Colonic mucosa (tissue), 4 donors: Measurements from ENCODE around the gene GATB. TPM values are rescaled to one million over a fixed set of nuclear protein-coding genes. Genes with fewer than 3 reads are reported as not detected.

Source experiments
- DNase-seq: peaks from one replicate; pipeline ENCODE4 v3.0.0-alpha.2; 2020
- H3K27ac ChIP-seq: fragments of 200-600 bp; one replicate; pipeline ENCODE4 v1.8.0; 2021
- H3K27me3 ChIP-seq: fragments of 200-600 bp; one replicate; pipeline ENCODE4 v1.8.0; 2021
- H3K36me3 ChIP-seq: fragments of 200-600 bp; one replicate; pipeline ENCODE4 v1.8.0; 2021
- H3K4me1 ChIP-seq: fragments of 200-600 bp; one replicate; pipeline ENCODE4 v1.8.0; 2021; ENCODE audit warnings: mild to moderate bottlenecking
- H3K4me3 ChIP-seq: fragments of 200-600 bp; one replicate; pipeline ENCODE4 v1.8.0; 2021
- H3K9ac ChIP-seq, 2 donors: one replicate each; pipeline ENCODE4 v1.7.0; 2013; ENCODE audit warnings: control low read depth in 2 of 2, low read depth in 2 of 2, low read length in 2 of 2
- H3K9me3 ChIP-seq: fragments of 200-600 bp; one replicate; pipeline ENCODE4 v1.8.0; 2021
- intact Hi-C: fragments of 100-400 bp; cut with DNase I; formaldehyde crosslinking; loops from one replicate; pipeline ENCODE4 v1.14.1; 2022
- total RNA-seq, 2 donors: library from RNA; stranded (reverse); fragmentation: NEBNext Ultra II Directional in 1 of 2; extraction: Animal tissue kit (Norgen Biotek cat#: 25700) in 1 of 2; gene quantifications; one replicate each; pipeline ENCODE4 v1.2.1, GENCODE V29; 2021
- TF ChIP-seq, protein P1 (sequence below): fragments of 200-600 bp; IDR thresholded peaks from one replicate; pipeline ENCODE4 v1.8.0; 2022; ENCODE audit warnings: antibody characterized with exemption, mild to moderate bottlenecking
- donor health status: healthy.
- donor health status: DM: no; HTN: no; CAD: no.
- donor health status: DM: no; HTN: no; CAD: no.

GATB gene
- total RNA-seq, 2 donors from 2014 or later = 20.9 to 22.9 TPM

DNA sequence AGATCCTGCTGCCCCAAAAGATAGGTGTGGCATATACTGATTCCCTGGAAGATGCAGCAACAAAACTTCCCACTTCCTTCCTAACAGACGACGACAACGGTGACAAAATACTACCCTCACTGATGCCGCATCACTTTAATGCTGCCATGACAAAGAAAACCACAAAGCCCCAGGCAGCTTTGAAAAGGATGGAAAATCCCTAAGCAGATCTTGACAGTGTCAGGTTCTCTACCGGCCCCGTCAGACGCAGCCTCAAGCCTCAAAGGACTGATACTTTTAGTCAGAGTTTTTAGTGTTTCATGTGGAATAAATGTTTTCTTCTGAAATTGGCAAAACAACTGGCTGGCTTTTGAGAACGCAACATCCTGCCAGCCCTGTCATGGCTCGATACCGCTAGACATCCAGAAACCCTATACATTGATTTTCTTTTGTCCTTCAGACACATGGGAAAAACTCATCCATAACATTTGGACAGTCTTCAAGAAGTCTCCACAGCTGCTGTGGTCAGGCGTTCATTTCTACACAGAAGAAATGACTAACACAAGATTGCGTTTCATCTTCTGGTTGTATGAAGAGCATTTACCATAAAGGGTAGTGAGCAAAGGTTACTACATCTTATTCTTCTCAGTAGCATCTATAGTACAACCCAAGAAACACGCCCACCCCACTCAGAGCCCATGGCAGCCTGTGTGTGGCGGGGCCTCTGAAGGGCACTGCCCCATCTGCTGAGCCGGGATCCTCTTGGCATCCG lies 60.1 kb downstream of the GATB start:
- intact Hi-C loops = no loop called here
- H3K36me3 ChIP-seq = no peaks in the 10 kb centered on the region

DNA sequence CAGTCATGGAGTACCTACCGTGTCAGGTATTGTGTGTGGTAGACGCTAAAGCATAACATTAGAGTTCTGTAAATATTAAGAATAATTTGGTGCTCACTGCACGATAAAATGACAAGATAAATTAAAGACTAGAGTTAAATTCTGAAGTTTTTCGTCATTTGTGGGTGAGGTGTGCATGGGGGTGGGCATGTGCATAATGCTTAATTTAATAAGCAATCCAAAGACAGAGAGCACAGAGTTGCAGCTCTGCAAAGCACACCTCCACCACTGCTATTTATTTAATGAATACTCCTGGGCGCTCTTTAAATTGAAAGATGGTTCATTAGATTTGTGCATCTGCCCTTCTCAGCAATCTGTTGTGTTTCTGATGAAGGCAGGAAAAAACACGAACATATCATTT lies 62.6 kb downstream of the GATB start:
- Histone ChIP-seq H3K4me1 (no peaks in the 10 kb centered on the region), H3K9ac (no peak overlapping the region), H3K9me3 (no peaks in the 10 kb centered on the region), H3K27me3 (no peaks in the 10 kb centered on the region), H3K4me3 (no peak overlapping the region), H3K27ac (no peak overlapping the region), H3K36me3 (no peaks in the 10 kb centered on the region)
- TF ChIP-seq, protein P1, sequence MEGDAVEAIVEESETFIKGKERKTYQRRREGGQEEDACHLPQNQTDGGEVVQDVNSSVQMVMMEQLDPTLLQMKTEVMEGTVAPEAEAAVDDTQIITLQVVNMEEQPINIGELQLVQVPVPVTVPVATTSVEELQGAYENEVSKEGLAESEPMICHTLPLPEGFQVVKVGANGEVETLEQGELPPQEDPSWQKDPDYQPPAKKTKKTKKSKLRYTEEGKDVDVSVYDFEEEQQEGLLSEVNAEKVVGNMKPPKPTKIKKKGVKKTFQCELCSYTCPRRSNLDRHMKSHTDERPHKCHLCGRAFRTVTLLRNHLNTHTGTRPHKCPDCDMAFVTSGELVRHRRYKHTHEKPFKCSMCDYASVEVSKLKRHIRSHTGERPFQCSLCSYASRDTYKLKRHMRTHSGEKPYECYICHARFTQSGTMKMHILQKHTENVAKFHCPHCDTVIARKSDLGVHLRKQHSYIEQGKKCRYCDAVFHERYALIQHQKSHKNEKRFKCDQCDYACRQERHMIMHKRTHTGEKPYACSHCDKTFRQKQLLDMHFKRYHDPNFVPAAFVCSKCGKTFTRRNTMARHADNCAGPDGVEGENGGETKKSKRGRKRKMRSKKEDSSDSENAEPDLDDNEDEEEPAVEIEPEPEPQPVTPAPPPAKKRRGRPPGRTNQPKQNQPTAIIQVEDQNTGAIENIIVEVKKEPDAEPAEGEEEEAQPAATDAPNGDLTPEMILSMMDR = no peak
- intact Hi-C loops = no loop called here
- DNase-seq = no peak

More for the DNA sequence above, 60.1 kb downstream of the GATB start:
- Histone ChIP-seq H3K4me1 (no peaks in the 10 kb centered on the region), H3K27me3 (no peaks in the 10 kb centered on the region), H3K4me3 (no peak overlapping the region), H3K27ac (no peak overlapping the region), H3K9ac (no peak overlapping the region), H3K9me3 (no peaks in the 10 kb centered on the region)
- TF ChIP-seq, protein P1 = no peak
- DNase-seq = no peak

DNA sequence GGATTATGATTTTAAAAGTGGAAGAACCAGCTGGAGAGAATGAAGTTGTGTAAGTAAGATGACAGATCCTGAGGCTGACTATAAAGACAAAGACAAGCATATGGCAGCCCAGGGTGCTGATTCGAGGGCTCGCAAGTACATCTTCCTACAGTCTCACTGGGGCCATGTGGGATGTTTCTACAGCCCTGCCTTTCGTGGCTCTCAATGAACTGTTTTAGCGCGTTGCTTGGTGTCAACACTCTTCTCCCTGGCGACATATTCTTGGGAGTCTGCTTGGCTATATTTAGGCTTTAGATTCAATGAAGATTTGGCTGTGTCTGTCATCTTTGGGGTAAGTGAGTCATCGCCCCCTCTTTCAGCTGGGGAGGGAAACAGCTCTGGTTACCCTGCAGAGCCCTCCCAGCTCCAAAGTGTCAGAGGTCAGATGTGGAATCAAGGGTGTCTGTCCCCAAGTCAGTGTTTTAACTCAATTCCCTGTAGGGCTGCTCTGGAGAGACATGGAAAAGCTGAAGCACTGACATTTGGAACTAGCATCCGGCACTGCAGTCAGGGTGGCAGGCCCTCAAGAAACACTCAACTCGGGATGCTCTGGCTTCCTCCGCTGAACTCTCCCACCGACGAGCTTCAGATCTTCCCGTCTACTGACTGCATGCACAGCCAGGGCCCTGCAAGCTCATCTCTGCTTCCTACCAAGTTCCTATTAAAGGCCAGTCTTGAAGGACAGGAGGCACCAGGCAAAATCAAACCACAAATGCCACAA lies 65.7 kb downstream of the GATB start:
- no peaks in the 10 kb centered on the region for H3K4me1 ChIP-seq
- H3K9me3 ChIP-seq = no peaks in the 10 kb centered on the region
- no peak overlapping the region for H3K27ac ChIP-seq
- H3K4me3 ChIP-seq = no peak overlapping the region
- TF ChIP-seq, protein P1 = no peak
- intact Hi-C loops = no loop called here
- H3K9ac ChIP-seq = no peak overlapping the region
- no peaks in the 10 kb centered on the region for H3K36me3 ChIP-seq
- DNase-seq = no peak
- no peaks in the 10 kb centered on the region for H3K27me3 ChIP-seq

DNA sequence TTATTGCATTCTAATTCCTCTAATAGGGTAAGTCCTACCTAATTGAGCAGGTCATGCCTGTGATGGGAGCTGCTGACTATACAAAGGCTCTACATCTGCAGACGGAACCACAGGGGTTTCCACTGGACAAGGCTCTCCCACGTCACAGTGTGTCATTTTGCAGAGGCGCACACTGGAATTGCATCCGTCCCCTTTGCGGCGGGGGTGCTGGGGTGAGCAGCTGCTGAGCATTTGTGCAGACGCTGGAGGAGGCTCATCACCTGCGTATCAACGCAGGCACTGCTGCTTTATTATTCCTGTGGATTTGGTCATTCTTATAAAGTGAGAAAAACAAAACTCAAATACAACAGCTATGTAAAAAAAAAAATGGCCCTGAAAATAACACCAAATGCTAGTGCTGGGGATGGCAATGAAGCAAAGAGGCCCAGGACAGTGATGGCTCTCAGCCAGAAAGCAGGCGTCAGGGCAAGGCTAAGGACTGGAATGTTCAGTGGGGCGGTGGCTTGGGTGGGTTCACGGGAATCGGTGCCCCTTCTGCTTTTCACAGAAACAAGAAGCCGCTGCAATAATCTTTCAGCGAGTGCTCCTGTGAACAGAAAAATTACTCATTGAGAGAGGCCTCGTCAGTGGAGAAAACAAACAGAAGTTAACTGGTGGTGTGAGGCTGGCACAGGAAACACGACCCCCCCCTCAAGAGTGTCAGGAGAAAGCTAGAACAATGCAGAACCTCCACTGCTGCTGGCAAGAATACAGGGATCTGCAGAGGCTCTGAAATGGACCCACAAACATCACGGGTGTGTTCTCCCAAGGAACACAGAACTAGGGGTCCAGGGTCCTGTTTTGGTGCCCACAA lies 67.8 kb downstream of the GATB start:
- Histone ChIP-seq H3K4me1 (no peaks in the 10 kb centered on the region), H3K27ac (no peak overlapping the region), H3K27me3 (no peaks in the 10 kb centered on the region), H3K36me3 (no peaks in the 10 kb centered on the region), H3K4me3 (no peak overlapping the region), H3K9ac (no peak overlapping the region), H3K9me3 (no peaks in the 10 kb centered on the region)
- intact Hi-C loops = no loop called here
- TF ChIP-seq, protein P1 = no peak
- DNase-seq = no peak

DNA sequence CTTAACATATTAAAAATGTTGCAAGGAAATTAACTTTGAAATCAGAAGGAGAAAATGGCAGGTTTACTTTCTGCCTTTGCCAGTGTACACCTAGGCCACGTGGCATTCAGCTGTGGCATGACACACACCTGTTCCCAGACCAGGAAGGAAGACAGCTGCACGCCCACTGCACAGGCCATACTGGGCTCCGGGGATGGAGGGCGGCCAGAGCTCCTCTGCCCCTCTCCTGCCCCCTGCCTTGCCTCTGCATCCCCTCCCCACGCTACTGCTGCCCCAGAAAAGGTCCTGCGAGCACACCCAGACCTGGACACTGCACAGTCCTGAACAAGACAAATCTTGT lies 68.4 kb downstream of the GATB start:
- H3K27ac ChIP-seq = no peak overlapping the region
- intact Hi-C loops = no loop called here
- no peaks in the 10 kb centered on the region for H3K9me3 ChIP-seq
- no peak for DNase-seq
- H3K4me1 ChIP-seq = no peaks in the 10 kb centered on the region
- no peaks in the 10 kb centered on the region for H3K36me3 ChIP-seq
- TF ChIP-seq, protein P1 = no peak
- no peaks in the 10 kb centered on the region for H3K27me3 ChIP-seq
- no peak overlapping the region for H3K4me3 ChIP-seq
- no peak overlapping the region for H3K9ac ChIP-seq
